NCI-H146 treated with DMSO at 0.1 percent for 48 hours (cell line): ENCODE results near the gene TBX4.

ENCODE experiments used
- DNase-seq: peaks from one replicate; lab custom pipeline; 2025; ENCODE audit not compliant: unreplicated experiment; lab: John Stamatoyannopoulos, UW

TBX4 gene

GRCh38 chr17:61464130-61464842, 12.1 kb downstream of the TBX4 start:
- DNase-seq: no peak

GRCh38 chr17:61464843-61465180, 12.6 kb downstream of the TBX4 start:
- DNase-seq: no peak

- no peak for DNase-seq
These were observed 13.5 kb downstream of the TBX4 start for GRCh38 chr17:61465550-61466237.

- no peak for DNase-seq
These were observed 14.0 kb downstream of the TBX4 start for GRCh38 chr17:61466246-61466645.

- no peak for DNase-seq
These were observed 15.4 kb downstream of the TBX4 start for GRCh38 chr17:61467416-61468262.

- no peak for DNase-seq
These were observed 16.2 kb downstream of the TBX4 start for GRCh38 chr17:61468263-61468907.

GRCh38 chr17:61469474-61469873, 17.3 kb downstream of the TBX4 start:
- no peak for DNase-seq

- no peak for DNase-seq
These were observed 17.7 kb downstream of the TBX4 start for GRCh38 chr17:61469949-61470348.

GRCh38 chr17:61470530-61471136, 18.4 kb downstream of the TBX4 start:
- DNase-seq: no peak

- DNase-seq: no peak
These were observed 22.2 kb downstream of the TBX4 start for GRCh38 chr17:61474235-61474927.

GRCh38 chr17:61474934-61475333, 22.7 kb downstream of the TBX4 start:
- no peak for DNase-seq

GRCh38 chr17:61475726-61476125, 23.5 kb downstream of the TBX4 start:
- no peak for DNase-seq

GRCh38 chr17:61476476-61477203, 24.4 kb downstream of the TBX4 start:
- DNase-seq: no peak

- no peak for DNase-seq
These were observed 25.1 kb downstream of the TBX4 start for GRCh38 chr17:61477204-61477834.

- DNase-seq: no peak
These were observed 26.0 kb downstream of the TBX4 start for GRCh38 chr17:61478026-61478789.

GRCh38 chr17:61478790-61479492, 26.7 kb downstream of the TBX4 start:
- DNase-seq: no peak

- DNase-seq: no peak
These were observed 27.5 kb downstream of the TBX4 start for GRCh38 chr17:61479493-61480413.
